HL-60 (cell line): ENCODE results near the gene MRPL37.

Source experiments
- DNase-seq, 2 experiments: peaks; one replicate each; pipeline ENCODE4 v3.0.0-alpha.2; 2010 to 2020; ENCODE audit warnings: low read depth in 1 of 2, low spot score in 1 of 2
- H3K27ac ChIP-seq: fragments of 250-450 bp; sonication (Bioruptor Pico); replicated peaks from 2 replicates; pipeline ENCODE4 v1.5.1; 2020; ENCODE audit warnings: mild to moderate bottlenecking, moderate library complexity
- H3K27me3 ChIP-seq: fragments of 250-450 bp; sonication (Bioruptor Pico); 2 replicates; pipeline ENCODE4 v1.5.1; 2021; ENCODE audit warnings: mild to moderate bottlenecking, moderate library complexity; ENCODE audit not compliant: insufficient read depth, poor library complexity, severe bottlenecking
- H3K4me3 ChIP-seq: replicated peaks from 2 replicates; pipeline ENCODE4 v1.5.1; 2011; ENCODE audit warnings: mild to moderate bottlenecking, control low read depth, low read length; ENCODE audit not compliant: insufficient read depth
- CTCF ChIP-seq: IDR thresholded peaks from one replicate; pipeline ENCODE4 v1.5.1; 2011; ENCODE audit warnings: low read length, control low read depth, inconsistent platforms; ENCODE audit not compliant: insufficient read depth
- GABPA ChIP-seq: IDR thresholded peaks from 2 replicates; pipeline ENCODE4 v1.6.1; 2012; ENCODE audit warnings: low read depth
- POLR2AphosphoS5 ChIP-seq: IDR thresholded peaks from 2 replicates; pipeline ENCODE4 v1.6.1; 2012; ENCODE audit warnings: low read depth
- SPI1 ChIP-seq: IDR thresholded peaks from 2 replicates; pipeline ENCODE4 v1.6.1; 2012; ENCODE audit warnings: low read depth, mild to moderate bottlenecking, borderline replicate concordance
- TF ChIP-seq, protein P1 (sequence below): IDR thresholded peaks from 2 replicates; pipeline ENCODE4 v1.6.1; 2012; ENCODE audit warnings: low read depth; ENCODE audit not compliant: insufficient replicate concordance

The MRPL37 gene

GRCh38 chr1:54243022-54243421, 43.1 kb downstream of the MRPL37 start:
- TF ChIP-seq CTCF (no peak), SPI1 (no peak), POLR2AphosphoS5 (no peak), GABPA (no peak)
- TF ChIP-seq, protein P1, sequence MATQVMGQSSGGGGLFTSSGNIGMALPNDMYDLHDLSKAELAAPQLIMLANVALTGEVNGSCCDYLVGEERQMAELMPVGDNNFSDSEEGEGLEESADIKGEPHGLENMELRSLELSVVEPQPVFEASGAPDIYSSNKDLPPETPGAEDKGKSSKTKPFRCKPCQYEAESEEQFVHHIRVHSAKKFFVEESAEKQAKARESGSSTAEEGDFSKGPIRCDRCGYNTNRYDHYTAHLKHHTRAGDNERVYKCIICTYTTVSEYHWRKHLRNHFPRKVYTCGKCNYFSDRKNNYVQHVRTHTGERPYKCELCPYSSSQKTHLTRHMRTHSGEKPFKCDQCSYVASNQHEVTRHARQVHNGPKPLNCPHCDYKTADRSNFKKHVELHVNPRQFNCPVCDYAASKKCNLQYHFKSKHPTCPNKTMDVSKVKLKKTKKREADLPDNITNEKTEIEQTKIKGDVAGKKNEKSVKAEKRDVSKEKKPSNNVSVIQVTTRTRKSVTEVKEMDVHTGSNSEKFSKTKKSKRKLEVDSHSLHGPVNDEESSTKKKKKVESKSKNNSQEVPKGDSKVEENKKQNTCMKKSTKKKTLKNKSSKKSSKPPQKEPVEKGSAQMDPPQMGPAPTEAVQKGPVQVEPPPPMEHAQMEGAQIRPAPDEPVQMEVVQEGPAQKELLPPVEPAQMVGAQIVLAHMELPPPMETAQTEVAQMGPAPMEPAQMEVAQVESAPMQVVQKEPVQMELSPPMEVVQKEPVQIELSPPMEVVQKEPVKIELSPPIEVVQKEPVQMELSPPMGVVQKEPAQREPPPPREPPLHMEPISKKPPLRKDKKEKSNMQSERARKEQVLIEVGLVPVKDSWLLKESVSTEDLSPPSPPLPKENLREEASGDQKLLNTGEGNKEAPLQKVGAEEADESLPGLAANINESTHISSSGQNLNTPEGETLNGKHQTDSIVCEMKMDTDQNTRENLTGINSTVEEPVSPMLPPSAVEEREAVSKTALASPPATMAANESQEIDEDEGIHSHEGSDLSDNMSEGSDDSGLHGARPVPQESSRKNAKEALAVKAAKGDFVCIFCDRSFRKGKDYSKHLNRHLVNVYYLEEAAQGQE, result no peak
- Histone ChIP-seq H3K27ac (no peak overlapping the region), H3K27me3 (no peaks in the 10 kb centered on the region), H3K4me3 (no peak overlapping the region)
- DNase-seq, result no peak

DNA sequence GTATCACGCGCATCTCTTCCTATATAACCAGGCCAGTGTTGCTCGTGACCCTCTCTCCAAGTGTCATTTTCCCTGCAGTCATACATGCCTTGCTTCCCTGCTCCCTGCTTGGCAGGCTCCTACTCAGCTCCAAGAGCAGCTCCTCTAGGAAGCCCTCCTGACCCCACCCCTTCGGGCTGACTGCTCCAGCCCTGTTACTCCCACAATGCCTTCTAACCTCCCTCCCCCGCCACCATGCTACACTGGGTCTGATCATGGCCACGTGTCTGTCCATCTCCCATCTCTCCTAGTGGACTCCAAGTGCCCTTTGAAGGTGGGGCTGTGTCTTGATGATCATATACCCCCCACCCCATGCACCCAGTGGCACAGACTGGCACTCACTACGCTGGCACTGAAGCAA, 44.7 kb downstream of the MRPL37 start:
- TF ChIP-seq CTCF (no peak), POLR2AphosphoS5 (no peak)
- TF ChIP-seq, protein P1, result no peak
- H3K27ac ChIP-seq, result no peak overlapping the region
- H3K27me3 ChIP-seq, result no peaks in the 10 kb centered on the region
- no peak for DNase-seq
- H3K4me3 ChIP-seq, result no peak overlapping the region

DNA sequence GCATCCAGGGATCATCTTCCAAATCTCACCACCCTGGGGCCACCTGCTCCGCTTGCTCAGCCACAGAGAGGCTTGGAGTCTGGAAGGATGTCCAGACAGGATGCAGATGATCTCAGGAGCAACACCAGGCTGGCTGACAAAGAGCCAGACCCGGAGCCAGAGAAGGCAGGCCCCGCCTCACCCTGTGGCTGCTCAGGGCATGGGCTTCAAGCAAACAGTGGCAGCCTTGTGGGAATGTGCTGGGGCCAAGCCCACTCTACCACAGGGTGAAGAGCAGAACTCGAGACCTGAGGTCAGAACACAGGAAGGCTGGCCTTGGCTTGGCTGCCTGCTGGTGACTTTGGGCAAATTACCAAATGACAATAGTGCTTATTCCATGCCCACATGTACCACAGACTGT, 45.5 kb downstream of the MRPL37 start:
- Histone ChIP-seq H3K4me3 (no peak overlapping the region), H3K27me3 (no peaks in the 10 kb centered on the region), H3K27ac (no peak overlapping the region)
- no peak for DNase-seq
- TF ChIP-seq, protein P1, result no peak
- TF ChIP-seq CTCF (no peak), GABPA (no peak), SPI1 (no peak), POLR2AphosphoS5 (no peak)
